ENCODE results near the gene MISP. TPM values are rescaled to one million over a fixed set of nuclear protein-coding genes. Genes with fewer than 3 reads are reported as not detected.

MISP gene
- total and polyA plus RNA-seq, 2 of the 8 experiments (the other 6 are each of a cell fraction or from before 2014, with no cell fraction given), result 0.43 to 0.45 TPM

- Histone ChIP-seq H2BK20ac (ENCODE audit: low read length) (no peak overlapping the region), H2AK5ac (ENCODE audit: low read depth, low read length) (no peak overlapping the region), H2BK12ac (ENCODE audit: low read depth, low read length) (no peak overlapping the region), H3K23ac (ENCODE audit: insufficient read length) (no peak overlapping the region), H3K27ac (ENCODE audit: low read depth, low read length) (no peak overlapping the region), H3K18ac (ENCODE audit: extremely low read depth, low read length) (no peak overlapping the region), H3K79me1 (ENCODE audit: low read depth, low read length) (no peaks in the 10 kb centered on the region; the same call in 1 of the 2 replicates), H3K79me2 (ENCODE audit: control insufficient read depth in 1 of 2, insufficient read depth in 2 of 2, low read length in 2 of 2) (no peaks in the 10 kb centered on the region), H4K20me1 (replicated peaks in 1 of 2; ENCODE audit: control insufficient read depth in 1 of 2, insufficient read depth in 2 of 2, low read length in 2 of 2) (peaks cover 0 to 2% of the 10 kb centered on the region in 2 experiments), H3K9ac (replicated peaks in 1 of 4; ENCODE audit: extremely low read depth in 1 of 4, low read depth in 3 of 4, low read length in 3 of 4) (no peak overlapping the region), H3K9me3 (ENCODE audit: insufficient read depth in 2 of 2, low read depth in 1 of 2, low read length in 1 of 2) (peaks cover under 1 to 1% of the 10 kb centered on the region in 2 experiments; a peak in 2 of 4 replicates), H3K4me1 (replicated peaks in 1 of 4; ENCODE audit: control insufficient read depth in 3 of 4, insufficient read depth in 4 of 4, low read length in 3 of 4) (peaks cover 0 to 8% (median 5%) of the 10 kb centered on the region in 4 experiments; a peak in 4 of 7 replicates), H2BK15ac (ENCODE audit: low read length) (no peak overlapping the region), H2BK5ac (ENCODE audit: low read depth, low read length) (no peak overlapping the region), H3K36me3 (ENCODE audit: control insufficient read depth in 2 of 4, insufficient read depth in 4 of 4, low read length in 3 of 4) (no peaks in the 10 kb centered on the region), H3K4ac (replicated peaks; ENCODE audit: insufficient read length, low read depth, low read length) (peak overlapping the region; percentile 69), H4K8ac (ENCODE audit: extremely low read depth, insufficient read depth, low read length) (no peak overlapping the region; the same call in 1 of the 2 replicates), H3K23me2 (ENCODE audit: low read depth, low read length) (no peaks in the 10 kb centered on the region), H2BK120ac (replicated peaks; ENCODE audit: low read depth, low read length) (no peak overlapping the region), H3K56ac (replicated peaks; ENCODE audit: insufficient read length, low read depth, low read length) (no peak overlapping the region), H3K4me3 (ENCODE audit: extremely low read depth in 1 of 4, insufficient read depth in 2 of 4, low read depth in 3 of 4, low read length in 4 of 4) (no peak overlapping the region), H3K14ac (ENCODE audit: insufficient read length) (no peak overlapping the region), H4K91ac (replicated peaks; ENCODE audit: insufficient read length, low read length) (no peak overlapping the region), H3K4me2 (ENCODE audit: insufficient read depth in 1 of 2, low read depth in 2 of 2, low read length in 2 of 2) (peak overlapping the region in 1 of 2 experiments; percentile 38; a peak in 1 of 4 replicates), H2AFZ (ENCODE audit: low read length) (no peak overlapping the region), H3K27me3 (replicated peaks in 1 of 4; ENCODE audit: control insufficient read depth in 3 of 4, extremely low read depth in 1 of 4, insufficient read depth in 3 of 4, low read length in 3 of 4) (no peaks in the 10 kb centered on the region), H4K5ac (ENCODE audit: insufficient read length, low read depth, low read length) (no peak overlapping the region)
- POLR2A ChIA-PET (ENCODE audit: partially characterized antibody), result no interaction called here
- DNase-seq (ENCODE audit: low read depth in 1 of 2, low spot score in 2 of 2) (peak in 1 of 2 experiments; percentile 68), FAIRE-seq (no peak)
- 71% methylated on average over 16 of the region's 58 CpGs; no CpG with 5 or more reads in 1 of the 2 experiments for WGBS, 2 experiments (ENCODE audit: extremely low coverage in 1 of 2, insufficient coverage in 1 of 2, insufficient read length in 1 of 2, insufficient replicate concordance in 2 of 2, low coverage in 1 of 2, low lambda C conversion rate in 2 of 2, missing lambda C conversion rate in 1 of 2)
- CTCF ChIA-PET (ENCODE audit: partially characterized antibody), result no interaction called here
- TF ChIP-seq USF2 (IDR thresholded peaks at IDR 0.05; ENCODE audit: low read length), result no peak
- TF ChIP-seq ZNF274 (IDR thresholded peaks at IDR 0.05; ENCODE audit: borderline replicate concordance, extremely low read depth, low read length), result no peak
- TF ChIP-seq CTBP2 (IDR thresholded peaks at IDR 0.05; ENCODE audit: borderline replicate concordance, insufficient read depth, insufficient read length, low read length), result no peak
- TF ChIP-seq PHF8 (conservative IDR thresholded peaks at IDR 0.05; ENCODE audit: low read depth, low read length), result no peak
- TF ChIP-seq SIRT6 (IDR thresholded peaks at IDR 0.05; ENCODE audit: low read length), result no peak
- no peak for TF ChIP-seq POLR2AphosphoS5 (IDR thresholded peaks at IDR 0.05; ENCODE audit: low read depth, low read length)
- TF ChIP-seq HDAC6 (IDR thresholded peaks at IDR 0.05; ENCODE audit: low read depth, low read length), result no peak
- no peak for TF ChIP-seq SUZ12 (IDR thresholded peaks at IDR 0.05; ENCODE audit: low read length)
- TF ChIP-seq SP2 (IDR thresholded peaks at IDR 0.05; ENCODE audit: low read length), result no peak
- no peak for TF ChIP-seq JUND (IDR thresholded peaks at IDR 0.05; ENCODE audit: low read length)
- no peak for TF ChIP-seq RNF2 (IDR thresholded peaks at IDR 0.05; ENCODE audit: borderline replicate concordance, low read depth, low read length, missing control alignments, poor library complexity, severe bottlenecking)
These were observed 30.4 kb upstream of the MISP start for GRCh38 chr19:720345-721160.
